Ishikawa (cell line): Measurements from ENCODE around the gene NXN.

Experiments used
- CEBPB ChIP-seq: IDR thresholded peaks from 2 replicates; pipeline ENCODE4 v1.6.1; 2012
- CREB1 ChIP-seq: IDR thresholded peaks from 2 replicates; pipeline ENCODE4 v1.6.1; 2012; ENCODE audit warnings: low read depth
- EGR1 ChIP-seq: IDR thresholded peaks from 2 replicates; pipeline ENCODE4 v1.6.1; 2012
- EP300 ChIP-seq: IDR thresholded peaks from 2 replicates; pipeline ENCODE4 v1.6.1; 2012; ENCODE audit warnings: borderline replicate concordance
- FOXM1 ChIP-seq: IDR thresholded peaks from 2 replicates; pipeline ENCODE4 v1.6.1; 2012; ENCODE audit warnings: low read depth, borderline replicate concordance
- MAX ChIP-seq: IDR thresholded peaks from 2 replicates; pipeline ENCODE4 v1.6.1; 2012
- NFIC ChIP-seq: IDR thresholded peaks from 2 replicates; pipeline ENCODE4 v1.6.1; 2012
- RAD21 ChIP-seq: IDR thresholded peaks from 2 replicates; pipeline ENCODE4 v1.6.1; 2012; ENCODE audit warnings: low read depth
- REST ChIP-seq: IDR thresholded peaks from 2 replicates; pipeline ENCODE4 v1.6.1; 2012; ENCODE audit warnings: low read depth, mild to moderate bottlenecking
- TAF1 ChIP-seq: IDR thresholded peaks from 2 replicates; pipeline ENCODE4 v1.6.1; 2012; ENCODE audit warnings: low read depth, mild to moderate bottlenecking
- TCF12 ChIP-seq: IDR thresholded peaks from 2 replicates; pipeline ENCODE4 v1.6.1; 2012; ENCODE audit warnings: low read depth
- TEAD4 ChIP-seq: IDR thresholded peaks from 2 replicates; pipeline ENCODE4 v1.6.1; 2012
- YY1 ChIP-seq: IDR thresholded peaks from 2 replicates; pipeline ENCODE4 v1.6.1; 2012; ENCODE audit warnings: low read depth
- ZBTB7A ChIP-seq: IDR thresholded peaks from 2 replicates; pipeline ENCODE4 v1.6.1; 2012; ENCODE audit warnings: low read depth
- TF ChIP-seq, protein P1 (sequence below): IDR thresholded peaks from 2 replicates; pipeline ENCODE4 v1.6.1; 2012

NXN gene

GRCh38 chr17:935485-935884, 44.1 kb downstream of the NXN start:
- TF ChIP-seq TCF12 (no peak), TAF1 (no peak), NFIC (no peak), RAD21 (no peak), YY1 (no peak), EGR1 (no peak), ZBTB7A (no peak), MAX (no peak), REST (no peak), EP300 (no peak), FOXM1 (no peak), TEAD4 (no peak), CREB1 (no peak), CEBPB (no peak)
- TF ChIP-seq, protein P1, sequence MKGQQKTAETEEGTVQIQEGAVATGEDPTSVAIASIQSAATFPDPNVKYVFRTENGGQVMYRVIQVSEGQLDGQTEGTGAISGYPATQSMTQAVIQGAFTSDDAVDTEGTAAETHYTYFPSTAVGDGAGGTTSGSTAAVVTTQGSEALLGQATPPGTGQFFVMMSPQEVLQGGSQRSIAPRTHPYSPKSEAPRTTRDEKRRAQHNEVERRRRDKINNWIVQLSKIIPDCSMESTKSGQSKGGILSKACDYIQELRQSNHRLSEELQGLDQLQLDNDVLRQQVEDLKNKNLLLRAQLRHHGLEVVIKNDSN: no peak

DNA sequence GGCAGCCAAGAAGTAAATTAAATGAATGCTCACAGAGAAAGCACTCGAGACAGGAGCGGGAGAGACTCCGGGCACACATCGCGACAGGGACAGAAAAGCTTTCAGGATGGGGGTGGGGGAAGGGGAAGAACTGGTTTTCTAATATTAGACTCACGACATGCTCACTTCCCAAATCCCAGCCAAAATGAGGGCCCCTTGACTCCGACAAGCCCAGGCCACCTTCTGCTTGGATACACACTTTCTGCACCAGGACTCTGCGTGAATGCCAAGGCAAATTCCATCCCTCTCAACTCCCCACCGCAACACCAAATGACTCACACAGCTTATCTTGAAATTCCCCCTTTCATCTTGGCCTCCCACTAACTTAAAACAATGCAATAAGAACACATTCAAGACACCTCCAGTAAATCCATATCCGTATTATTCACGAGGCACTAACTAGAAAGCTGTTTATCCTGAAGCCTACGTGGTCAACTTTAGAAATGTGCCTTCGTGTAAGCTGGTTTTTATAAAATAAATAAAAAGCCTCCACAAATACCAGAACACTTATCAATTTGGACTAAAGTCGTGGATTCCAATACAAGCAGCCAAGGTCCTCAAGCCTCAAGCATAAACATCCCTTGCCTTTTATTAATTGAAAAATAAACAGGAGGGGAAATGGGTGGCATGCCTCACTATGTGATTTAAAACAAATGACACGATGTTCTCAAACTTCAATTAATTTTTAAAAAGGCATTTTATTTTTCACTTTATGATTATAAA, 46.1 kb downstream of the NXN start:
- TF ChIP-seq TEAD4 (peak; percentile 96), CREB1 (no peak), EP300 (peak; percentile 92), TCF12 (peak; percentile 84), FOXM1 (peak; percentile 59), TAF1 (no peak), NFIC (peak; percentile 82), CEBPB (peak; percentile 55; the same call in 1 of the 2 replicates), ZBTB7A (no peak), MAX (peak; percentile 24; the same call in 1 of the 2 replicates)

- no peak for TF ChIP-seq NFIC
- no peak for TF ChIP-seq MAX
- TF ChIP-seq FOXM1: no peak
- TF ChIP-seq RAD21: no peak
- TF ChIP-seq TAF1: no peak
- TF ChIP-seq CREB1: no peak
These were observed 49.3 kb downstream of the NXN start for GRCh38 chr17:930258-930657.

- TF ChIP-seq EGR1 (no peak), EP300 (no peak), FOXM1 (no peak), ZBTB7A (no peak), TCF12 (no peak), NFIC (no peak), YY1 (no peak), MAX (no peak), TAF1 (no peak), TEAD4 (no peak), CREB1 (no peak), CEBPB (no peak), REST (no peak), RAD21 (no peak)
- TF ChIP-seq, protein P1: no peak
These were observed 50.0 kb downstream of the NXN start for GRCh38 chr17:929586-929985.

DNA sequence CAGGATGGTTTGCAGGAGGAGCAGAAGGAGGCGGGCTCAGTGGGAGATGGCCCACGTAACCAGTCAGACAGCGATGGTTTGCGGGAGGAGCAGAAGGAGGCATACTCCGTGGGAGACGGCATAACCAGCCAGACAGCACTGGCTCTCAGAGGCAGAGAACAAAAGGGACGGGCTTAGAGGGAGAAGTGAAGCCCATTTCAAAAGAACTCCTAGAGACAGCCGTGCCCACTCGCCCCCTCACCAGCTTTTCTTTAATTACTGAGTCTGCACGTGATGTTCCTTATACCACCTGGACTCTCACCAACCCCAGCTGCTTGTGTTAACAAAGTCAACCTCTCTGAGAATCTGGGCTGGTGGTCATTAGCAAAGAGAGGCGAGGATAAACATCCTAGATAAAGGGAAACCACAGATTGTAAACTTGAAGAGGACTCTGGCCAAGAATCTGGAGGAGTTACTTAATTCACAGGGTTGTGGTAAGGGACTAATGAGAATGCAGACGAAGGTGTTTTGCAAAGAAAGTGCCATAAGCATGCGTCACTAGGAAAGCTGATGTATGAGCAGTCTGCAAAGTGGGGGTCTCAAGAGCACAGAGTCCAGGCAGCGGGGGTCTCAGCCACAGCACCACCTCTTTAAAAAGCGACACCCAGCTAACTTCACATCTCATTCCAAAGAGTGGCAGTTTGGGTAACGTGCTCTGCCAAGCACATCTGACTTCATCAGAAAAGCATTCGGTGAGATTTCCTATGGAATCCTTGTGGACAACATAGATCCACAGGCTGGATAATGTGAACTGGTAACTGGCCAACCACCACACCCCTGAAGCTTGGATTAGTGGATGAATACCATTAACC, 51.7 kb downstream of the NXN start:
- peak; percentile 78; the same call in 1 of the 2 replicates for TF ChIP-seq EP300
- TF ChIP-seq TCF12: peak; percentile 53; the same call in 1 of the 2 replicates
- TF ChIP-seq, protein P1: no peak
- peak; percentile 83 for TF ChIP-seq TEAD4
- TF ChIP-seq ZBTB7A: peak; percentile 89
- TF ChIP-seq REST: no peak
- TF ChIP-seq MAX: 0 out of 2 replicates have a peak, but pooled peaks have one; percentile 56
- peak; percentile 72 for TF ChIP-seq NFIC
- TF ChIP-seq YY1: no peak
- TF ChIP-seq RAD21: no peak
- TF ChIP-seq FOXM1: no peak; the same call in 1 of the 2 replicates
